ENCODE measurements around the gene REEP6. TPM values are rescaled to one million over a fixed set of nuclear protein-coding genes. Genes with fewer than 3 reads are reported as not detected.

REEP6 gene
- total RNA-seq, 1 experiment from 2014 or later, result 10.5 TPM

DNA sequence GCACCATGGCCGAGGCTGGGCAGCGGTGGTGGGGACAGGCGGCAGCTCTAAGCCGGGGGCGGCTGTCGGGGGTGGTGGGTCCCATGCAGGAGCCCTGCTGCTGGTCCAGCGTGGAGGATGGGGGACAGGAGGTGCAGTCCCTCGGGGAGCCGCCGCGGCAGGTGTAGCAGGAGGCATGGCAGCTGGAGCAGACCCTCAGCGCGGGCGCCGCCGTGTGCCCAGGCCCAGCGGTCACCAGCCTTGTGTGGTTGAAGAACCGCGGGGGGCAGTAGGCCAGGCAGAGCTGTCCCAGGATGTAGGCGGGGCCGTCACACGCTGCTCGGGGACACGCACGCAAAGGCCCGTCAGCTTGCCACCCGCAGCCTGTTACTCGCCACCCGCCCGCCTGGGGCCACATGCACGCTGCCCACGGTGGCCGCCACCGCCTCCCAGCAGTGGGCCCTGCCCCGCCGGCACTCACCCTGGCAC is 9.1 kb upstream of the REEP6 start:
- no peak overlapping the region for H4K91ac ChIP-seq (ENCODE audit: insufficient read length, low read depth, low read length)
- H3K18ac ChIP-seq (ENCODE audit: insufficient read length, low read depth, low read length), result no peak overlapping the region
- Mint-ChIP-seq H3K9me3 (no peaks in the 10 kb centered on the region), H3K4me3 (no peak overlapping the region), H3K4me1 (peaks cover 0 to 9% of the 10 kb centered on the region in 2 experiments; a peak in 2 of 4 replicates), H3K27me3 (ENCODE audit: low read depth) (no peaks in the 10 kb centered on the region; the same call in 1 of the 2 replicates), H3K36me3 (ENCODE audit: insufficient read depth in 1 of 3, low read depth in 3 of 3) (peaks cover 5 to 10% (median 7%) of the 10 kb centered on the region in 3 experiments; a peak in 6 of 7 replicates), H3K27ac (no peak overlapping the region)
- no CpG with 5 or more reads among the region's 36 CpGs for WGBS (ENCODE audit: extremely low coverage, insufficient read length, low lambda C conversion rate)
- no peaks in the 10 kb centered on the region for H3K4me1 ChIP-seq (ENCODE audit: insufficient read depth, low read length)
- H3K9me3 ChIP-seq (ENCODE audit: control insufficient read depth, low read depth, low read length), result no peaks in the 10 kb centered on the region
- H3K27me3 ChIP-seq (ENCODE audit: insufficient read depth, low read length), result no peaks in the 10 kb centered on the region
- no peak overlapping the region for H3K27ac ChIP-seq (ENCODE audit: insufficient read length, low read depth, low read length)
- no peak overlapping the region for H2AK5ac ChIP-seq (ENCODE audit: insufficient read length, low read length)
- H2BK5ac ChIP-seq (ENCODE audit: insufficient read length, low read length), result no peak overlapping the region
- H4K20me1 ChIP-seq (ENCODE audit: control insufficient read depth, insufficient read depth, insufficient read length), result no peaks in the 10 kb centered on the region
- no peak overlapping the region for H2BK20ac ChIP-seq (ENCODE audit: low read depth, low read length, poor library complexity, severe bottlenecking)
- no peak overlapping the region for H4K5ac ChIP-seq (ENCODE audit: insufficient read length, low read depth, low read length)
- DNase-seq, result no peak
- no peak overlapping the region for H3K23ac ChIP-seq (ENCODE audit: insufficient read length, low read depth, low read length)
- no peaks in the 10 kb centered on the region for H3K79me2 ChIP-seq (ENCODE audit: insufficient read depth, low read length)
- no peak overlapping the region for H3K4me2 ChIP-seq (ENCODE audit: insufficient read depth, insufficient read length, low read length)
- TF ChIP-seq, protein P1, sequence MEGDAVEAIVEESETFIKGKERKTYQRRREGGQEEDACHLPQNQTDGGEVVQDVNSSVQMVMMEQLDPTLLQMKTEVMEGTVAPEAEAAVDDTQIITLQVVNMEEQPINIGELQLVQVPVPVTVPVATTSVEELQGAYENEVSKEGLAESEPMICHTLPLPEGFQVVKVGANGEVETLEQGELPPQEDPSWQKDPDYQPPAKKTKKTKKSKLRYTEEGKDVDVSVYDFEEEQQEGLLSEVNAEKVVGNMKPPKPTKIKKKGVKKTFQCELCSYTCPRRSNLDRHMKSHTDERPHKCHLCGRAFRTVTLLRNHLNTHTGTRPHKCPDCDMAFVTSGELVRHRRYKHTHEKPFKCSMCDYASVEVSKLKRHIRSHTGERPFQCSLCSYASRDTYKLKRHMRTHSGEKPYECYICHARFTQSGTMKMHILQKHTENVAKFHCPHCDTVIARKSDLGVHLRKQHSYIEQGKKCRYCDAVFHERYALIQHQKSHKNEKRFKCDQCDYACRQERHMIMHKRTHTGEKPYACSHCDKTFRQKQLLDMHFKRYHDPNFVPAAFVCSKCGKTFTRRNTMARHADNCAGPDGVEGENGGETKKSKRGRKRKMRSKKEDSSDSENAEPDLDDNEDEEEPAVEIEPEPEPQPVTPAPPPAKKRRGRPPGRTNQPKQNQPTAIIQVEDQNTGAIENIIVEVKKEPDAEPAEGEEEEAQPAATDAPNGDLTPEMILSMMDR (conservative IDR thresholded peaks at IDR 0.05), result no peak
- H4K8ac ChIP-seq (replicated peaks; ENCODE audit: insufficient read length, low read depth, low read length), result no peak overlapping the region
- no peak overlapping the region for H2BK120ac ChIP-seq (ENCODE audit: low read depth, low read length, poor library complexity, severe bottlenecking)
- H3K14ac ChIP-seq (ENCODE audit: insufficient read depth, low read length), result no peak overlapping the region; the same call in 1 of the 2 replicates
- H2BK15ac ChIP-seq (ENCODE audit: low read depth, low read length), result no peak overlapping the region
- no peaks in the 10 kb centered on the region for H3K79me1 ChIP-seq (ENCODE audit: insufficient read depth, low read depth, low read length, poor library complexity, severe bottlenecking)
- H3K23me2 ChIP-seq (ENCODE audit: insufficient read length, low read depth, low read length, poor library complexity, severe bottlenecking), result peaks cover 3% of the 10 kb centered on the region
- no peak overlapping the region for H2BK12ac ChIP-seq (ENCODE audit: insufficient read length, low read depth, low read length)
- H3K56ac ChIP-seq (ENCODE audit: insufficient read length, low read depth, low read length), result no peak overlapping the region
- no peak overlapping the region for H3K9ac ChIP-seq (ENCODE audit: extremely low read depth, insufficient read length, low read length)
- no peak overlapping the region for H2AFZ ChIP-seq (ENCODE audit: low read length)
- no peak overlapping the region for H3T11ph ChIP-seq (ENCODE audit: low read length)
- H3K4ac ChIP-seq (ENCODE audit: low read depth, low read length), result no peak overlapping the region
